Mucosa of descending colon (tissue), 3 donors: ENCODE data around the gene METTL15. TPM values are rescaled to one million over a fixed set of nuclear protein-coding genes. Genes with fewer than 3 reads are reported as not detected.
"Not testable (repeated sequence)": the region's sequence is repeated elsewhere in the genome, so short reads cannot be mapped to it uniquely, and the experiment has no call there.

ENCODE experiments used
- ATAC-seq: fragments of 200-7000 bp; cut with Tn5 transposase; one replicate; pipeline ENCODE4 v1.9.1; 2020; ENCODE audit warnings: mild to moderate bottlenecking, moderate library complexity
- DNase-seq, 3 donors: peaks; one replicate each; pipeline ENCODE4 v3.0.0-alpha.2; 2020
- H3K36me3 ChIP-seq: fragments of 200-600 bp; one replicate; pipeline ENCODE4 v1.8.0; 2021; ENCODE audit warnings: low read depth, mild to moderate bottlenecking
- H3K4me1 ChIP-seq: fragments of 200-600 bp; one replicate; pipeline ENCODE4 v1.8.0; 2021; ENCODE audit warnings: low read depth, mild to moderate bottlenecking
- H3K4me3 ChIP-seq: fragments of 200-600 bp; one replicate; pipeline ENCODE4 v1.8.0; 2021; ENCODE audit warnings: mild to moderate bottlenecking
- H3K9me3 ChIP-seq: fragments of 200-600 bp; one replicate; pipeline ENCODE4 v1.8.0; 2021; ENCODE audit warnings: mild to moderate bottlenecking
- intact Hi-C, 2 donors: fragments of 100-400 bp; cut with DNase I in 1 of 2; cut with micrococcal nuclease in 1 of 2; formaldehyde crosslinking; loops; one replicate each; pipeline versions ENCODE4 v1.11.0 to v1.11.1; 2022; cut with DNase I, micrococcal nuclease
- total RNA-seq, 3 donors: library from RNA; stranded (reverse); fragmentation: NEBNext Ultra II Directional in 2 of 3; extraction: Animal tissue kit (Norgen Biotek cat#: 25700) in 2 of 3; gene quantifications; one replicate each; pipeline versions ENCODE4 v1.2.1 to v1.2.4, GENCODE V29; 2021 to 2023
- TF ChIP-seq, protein P1 (sequence below): fragments of 200-600 bp; IDR thresholded peaks from one replicate; pipeline ENCODE4 v1.8.0; 2022; ENCODE audit warnings: antibody characterized with exemption, mild to moderate bottlenecking
- donor health status: DM: no; HTN: no; CAD: no; lungs with moderate emphysema.
- donor health status: DM: no; HTN: no; CAD: no.
- donor health status: DM: no; HTN: yes; CAD: no.

METTL15 gene
- total RNA-seq, 3 donors from 2014 or later, result 16.4 to 23.2 (median 17.1) TPM

DNA sequence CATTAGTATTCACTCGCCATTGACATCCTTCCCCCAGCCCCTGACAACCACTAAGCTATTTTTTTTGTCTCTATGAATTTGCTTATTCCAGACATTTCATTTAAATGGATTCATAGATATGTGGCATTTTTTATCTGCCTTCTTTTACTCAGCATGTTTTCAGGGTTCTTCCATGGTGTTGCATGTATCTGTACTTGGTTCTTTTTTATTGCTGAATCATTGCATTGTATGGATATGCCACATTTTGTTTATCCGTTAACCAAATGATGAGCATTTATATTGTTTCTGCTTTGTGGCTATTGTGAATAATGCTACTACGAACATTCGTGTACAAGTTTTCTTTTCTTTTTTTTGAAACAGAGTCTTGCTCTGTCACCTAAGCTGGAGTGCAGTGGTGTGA lies 5.9 kb downstream of the METTL15 start:
- ATAC-seq (no peak), DNase-seq (no peak)
- intact Hi-C loops, result no loop called here
- no peaks in the 10 kb centered on the region for H3K36me3 ChIP-seq
- H3K4me3 ChIP-seq, result no peak overlapping the region
- peaks cover 11% of the 10 kb centered on the region for H3K4me1 ChIP-seq
- TF ChIP-seq, protein P1, sequence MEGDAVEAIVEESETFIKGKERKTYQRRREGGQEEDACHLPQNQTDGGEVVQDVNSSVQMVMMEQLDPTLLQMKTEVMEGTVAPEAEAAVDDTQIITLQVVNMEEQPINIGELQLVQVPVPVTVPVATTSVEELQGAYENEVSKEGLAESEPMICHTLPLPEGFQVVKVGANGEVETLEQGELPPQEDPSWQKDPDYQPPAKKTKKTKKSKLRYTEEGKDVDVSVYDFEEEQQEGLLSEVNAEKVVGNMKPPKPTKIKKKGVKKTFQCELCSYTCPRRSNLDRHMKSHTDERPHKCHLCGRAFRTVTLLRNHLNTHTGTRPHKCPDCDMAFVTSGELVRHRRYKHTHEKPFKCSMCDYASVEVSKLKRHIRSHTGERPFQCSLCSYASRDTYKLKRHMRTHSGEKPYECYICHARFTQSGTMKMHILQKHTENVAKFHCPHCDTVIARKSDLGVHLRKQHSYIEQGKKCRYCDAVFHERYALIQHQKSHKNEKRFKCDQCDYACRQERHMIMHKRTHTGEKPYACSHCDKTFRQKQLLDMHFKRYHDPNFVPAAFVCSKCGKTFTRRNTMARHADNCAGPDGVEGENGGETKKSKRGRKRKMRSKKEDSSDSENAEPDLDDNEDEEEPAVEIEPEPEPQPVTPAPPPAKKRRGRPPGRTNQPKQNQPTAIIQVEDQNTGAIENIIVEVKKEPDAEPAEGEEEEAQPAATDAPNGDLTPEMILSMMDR, result no peak
- no peaks in the 10 kb centered on the region for H3K9me3 ChIP-seq

DNA sequence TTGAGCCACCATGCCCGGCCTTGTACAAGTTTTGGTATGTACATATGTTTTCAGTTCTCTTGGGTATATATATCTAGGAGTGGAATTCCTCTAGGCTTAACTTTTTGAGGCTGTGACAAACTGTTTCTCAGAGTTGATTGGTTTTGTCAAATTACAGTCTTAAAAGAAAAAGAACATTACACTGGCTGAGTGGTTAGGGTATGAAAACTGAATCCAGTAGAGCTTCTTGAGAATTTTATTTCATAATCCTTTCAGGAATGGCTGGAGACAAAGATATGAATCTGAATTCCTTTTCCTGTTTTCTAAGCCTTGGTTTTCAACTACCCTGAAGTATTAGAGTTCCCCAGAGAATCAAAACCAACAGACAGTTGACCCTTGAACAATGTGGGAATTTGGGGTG lies 6.5 kb downstream of the METTL15 start:
- H3K9me3 ChIP-seq, result no peaks in the 10 kb centered on the region
- DNase-seq (no peak), ATAC-seq (no peak)
- intact Hi-C loops, result no loop called here
- H3K36me3 ChIP-seq, result no peaks in the 10 kb centered on the region
- peaks cover 11% of the 10 kb centered on the region for H3K4me1 ChIP-seq
- H3K4me3 ChIP-seq, result no peak overlapping the region
- TF ChIP-seq, protein P1, result no peak

DNA sequence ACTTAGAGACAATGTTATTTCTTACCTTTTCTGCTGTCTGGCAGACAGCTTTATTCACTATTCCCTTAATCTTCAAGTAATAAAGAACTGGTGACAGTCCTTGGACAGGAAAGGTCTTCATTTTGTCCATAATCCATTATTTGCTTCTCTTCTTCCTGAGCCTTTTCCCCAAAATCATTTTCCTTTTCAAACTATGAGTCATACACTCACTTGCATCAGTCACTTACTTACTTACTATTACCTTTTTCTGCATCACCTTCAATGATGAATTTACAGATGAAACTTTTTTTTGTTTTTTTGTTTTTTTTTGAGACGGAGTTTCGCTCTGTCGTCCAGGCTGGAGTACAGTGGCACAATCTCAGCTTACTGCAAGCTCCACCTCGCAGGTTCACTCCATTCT lies 9.5 kb downstream of the METTL15 start:
- Histone ChIP-seq H3K4me1 (no peaks in the 10 kb centered on the region), H3K9me3 (no peaks in the 10 kb centered on the region), H3K36me3 (no peaks in the 10 kb centered on the region), H3K4me3 (no peak overlapping the region)
- DNase-seq, result no peak
- no peak for ATAC-seq
- TF ChIP-seq, protein P1, result no peak
- intact Hi-C loops, result no loop called here

DNA sequence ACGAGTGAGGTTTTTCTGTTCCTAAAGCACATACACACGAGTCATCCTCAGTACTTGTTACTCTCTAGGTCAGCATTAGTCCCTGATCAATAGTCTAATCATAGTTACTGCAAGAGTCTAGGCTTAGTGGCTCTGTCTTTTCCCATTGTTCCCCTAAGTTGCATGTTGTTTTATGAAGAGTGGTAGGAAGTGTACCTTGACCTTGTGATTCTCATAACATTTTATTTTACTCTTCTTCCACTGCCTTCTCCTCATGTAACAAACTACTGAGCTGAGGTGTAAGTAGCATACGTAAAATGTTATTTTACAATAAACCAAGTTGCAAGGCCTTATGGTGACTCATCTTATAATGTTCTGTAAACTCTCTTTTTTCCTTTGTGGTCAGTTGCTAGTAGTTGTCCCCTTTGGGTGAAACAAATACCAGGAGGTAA lies 15.0 kb downstream of the METTL15 start:
- intact Hi-C loops, result no loop called here
- no peak for DNase-seq
- TF ChIP-seq, protein P1, result no peak
- Histone ChIP-seq H3K4me3 (no peak overlapping the region), H3K9me3 (no peaks in the 10 kb centered on the region), H3K4me1 (no peaks in the 10 kb centered on the region), H3K36me3 (no peaks in the 10 kb centered on the region)
- ATAC-seq, result peak; percentile 79

DNA sequence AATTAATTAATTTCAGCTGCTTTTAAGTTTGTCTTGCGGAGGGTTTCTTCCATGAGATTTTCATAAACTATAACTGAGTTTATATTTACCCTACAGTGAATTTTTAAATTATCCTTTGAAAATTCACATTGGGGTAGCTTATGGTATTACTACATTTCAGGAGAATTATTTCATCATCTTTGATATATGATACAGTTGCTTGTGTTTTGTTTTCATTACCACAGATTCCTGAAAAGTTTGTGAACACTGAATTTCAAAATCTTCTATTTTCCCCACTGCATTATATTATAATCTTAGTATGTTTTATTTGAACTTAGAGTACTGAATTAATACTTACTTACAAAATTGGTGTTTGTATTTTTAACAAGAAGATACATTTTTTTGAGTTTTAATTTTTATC lies 24.4 kb downstream of the METTL15 start:
- ATAC-seq (no peak), DNase-seq (no peak)
- Histone ChIP-seq H3K36me3 (no peaks in the 10 kb centered on the region), H3K4me3 (no peak overlapping the region), H3K9me3 (peaks cover 4% of the 10 kb centered on the region), H3K4me1 (no peaks in the 10 kb centered on the region)
- TF ChIP-seq, protein P1, result no peak
- intact Hi-C loops, result no loop called here

DNA sequence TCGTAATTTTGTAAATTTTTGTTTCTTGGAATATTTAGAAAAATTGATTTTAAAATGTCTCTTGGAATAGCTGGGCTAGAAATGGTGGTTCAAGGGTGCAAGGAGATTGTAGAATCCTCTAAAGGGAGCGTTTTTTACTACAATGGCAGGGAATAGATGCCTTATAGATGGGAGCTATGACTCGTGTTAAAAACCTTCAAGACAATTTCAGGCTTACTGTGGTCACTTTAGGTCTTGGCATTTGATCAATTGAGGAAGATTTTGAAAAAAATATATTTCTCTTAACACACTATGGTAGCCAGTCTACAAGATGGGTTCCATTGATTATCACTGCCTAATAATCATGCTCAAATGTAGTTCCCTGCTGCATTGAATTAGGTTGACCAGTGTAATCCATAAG lies 25.0 kb downstream of the METTL15 start:
- ATAC-seq (no peak), DNase-seq (no peak)
- intact Hi-C loops, result no loop called here
- TF ChIP-seq, protein P1, result no peak
- Histone ChIP-seq H3K4me1 (no peaks in the 10 kb centered on the region), H3K36me3 (no peaks in the 10 kb centered on the region), H3K9me3 (peaks cover 10% of the 10 kb centered on the region), H3K4me3 (no peak overlapping the region)

DNA sequence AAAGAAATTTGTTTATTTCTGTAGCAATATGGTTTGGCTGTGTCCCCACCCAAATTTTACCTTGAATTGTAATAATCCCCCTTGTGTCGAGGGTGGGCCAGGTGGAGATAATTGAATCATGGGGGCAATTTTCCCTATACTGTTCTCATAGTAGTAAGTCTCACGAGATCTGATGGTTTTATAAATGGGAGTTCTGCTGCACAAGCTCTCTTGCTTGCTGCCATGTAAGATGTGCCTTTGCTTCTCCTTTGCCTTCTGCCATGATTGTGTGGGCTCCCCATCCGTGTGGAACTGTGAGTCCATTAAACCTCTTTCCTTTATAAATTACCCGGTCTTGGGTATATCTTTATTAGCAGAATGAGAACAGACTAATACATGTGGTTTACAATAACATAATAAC lies 28.0 kb downstream of the METTL15 start:
- H3K36me3 ChIP-seq, DNase-seq, H3K4me3 ChIP-seq, H3K4me1 ChIP-seq, ATAC-seq, intact Hi-C loops: not testable (repeated sequence)
- peaks cover 38% of the 10 kb centered on the region for H3K9me3 ChIP-seq
